ENCODE measurements around the gene TMC1.
"Not testable (repeated sequence)": the region's sequence is repeated elsewhere in the genome, so short reads cannot be mapped to it uniquely, and the experiment has no call there.

TMC1 gene

DNA sequence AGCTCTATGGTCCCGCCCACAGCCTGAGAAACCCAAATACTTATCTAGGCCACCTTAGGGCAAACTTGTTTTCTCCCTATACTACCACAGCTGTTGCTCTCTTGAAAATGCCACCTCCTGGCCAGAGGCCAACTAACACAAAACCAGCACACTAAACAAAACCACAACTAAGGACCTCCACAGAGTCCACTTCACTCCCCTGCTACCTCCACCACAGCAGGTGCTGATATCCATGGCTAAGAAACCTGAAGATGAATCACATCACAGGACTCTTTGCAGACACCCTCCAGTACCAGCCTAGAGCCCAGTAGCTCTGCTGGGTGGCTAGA, 323.0 kb downstream of the TMC1 start:
- Mint-ChIP-seq H3K4me1 (ENCODE audit: low read depth) (no peaks in the 10 kb centered on the region), H3K27me3 (ENCODE audit: low read depth) (no peaks in the 10 kb centered on the region), H3K27ac (no peak overlapping the region), H3K36me3 (ENCODE audit: low read depth) (no peaks in the 10 kb centered on the region), H3K9me3 (peaks cover 8% of the 10 kb centered on the region), H3K4me3 (no peak overlapping the region)
- DNase-seq (ENCODE audit: low spot score) = no peak

- DNase-seq (ENCODE audit: low spot score); H3K27me3 Mint-ChIP-seq (ENCODE audit: low read depth); H3K9me3 Mint-ChIP-seq; H3K4me3 Mint-ChIP-seq; H3K36me3 Mint-ChIP-seq (ENCODE audit: low read depth); H3K4me1 Mint-ChIP-seq (ENCODE audit: low read depth); H3K27ac Mint-ChIP-seq: not testable (repeated sequence)
Observed at GRCh38 chr9:72845052-72845451, 323.6 kb downstream of the TMC1 start.

- DNase-seq (ENCODE audit: low spot score); H3K9me3 Mint-ChIP-seq; H3K27me3 Mint-ChIP-seq (ENCODE audit: low read depth); H3K36me3 Mint-ChIP-seq (ENCODE audit: low read depth); H3K27ac Mint-ChIP-seq; H3K4me1 Mint-ChIP-seq (ENCODE audit: low read depth); H3K4me3 Mint-ChIP-seq: not testable (repeated sequence)
Observed at GRCh38 chr9:72850209-72850608, 328.8 kb downstream of the TMC1 start.

- no peaks in the 10 kb centered on the region for H3K4me1 Mint-ChIP-seq (ENCODE audit: low read depth)
- H3K9me3 Mint-ChIP-seq = no peaks in the 10 kb centered on the region
Observed at GRCh38 chr9:72855321-72855720, 333.9 kb downstream of the TMC1 start.

DNA sequence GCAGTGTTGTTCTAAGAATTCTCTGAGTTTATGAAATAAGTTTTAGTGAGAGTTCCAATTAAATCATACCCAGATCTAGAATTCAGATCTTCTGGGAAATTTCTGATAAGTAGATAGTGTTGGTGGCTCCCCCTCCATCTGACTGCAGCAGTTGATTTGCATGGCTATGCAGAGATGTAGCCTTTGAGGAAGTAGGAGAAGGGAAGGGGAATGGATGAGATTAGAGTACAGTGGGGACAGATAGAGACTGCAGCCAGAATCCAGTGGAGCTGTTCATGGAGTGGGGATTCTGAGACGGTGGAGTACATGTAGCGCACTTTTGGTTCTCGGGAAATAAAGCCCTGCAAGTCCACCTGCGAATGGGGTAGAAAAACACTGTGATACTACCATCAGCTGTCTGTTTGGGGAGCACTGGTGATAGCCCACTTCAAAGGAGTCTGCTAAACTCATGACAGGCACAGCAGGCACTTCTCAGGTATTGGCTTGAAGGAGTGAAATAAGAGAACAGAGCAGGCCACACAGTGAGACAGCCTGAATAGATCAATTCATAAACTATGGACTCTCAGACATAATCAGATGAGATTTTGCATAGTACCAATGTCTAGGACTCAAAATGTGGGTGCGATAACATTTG, 334.6 kb downstream of the TMC1 start:
- Mint-ChIP-seq H3K27me3 (ENCODE audit: low read depth) (no peaks in the 10 kb centered on the region), H3K36me3 (ENCODE audit: low read depth) (no peaks in the 10 kb centered on the region), H3K27ac (no peak overlapping the region), H3K9me3 (no peaks in the 10 kb centered on the region), H3K4me1 (ENCODE audit: low read depth) (no peaks in the 10 kb centered on the region), H3K4me3 (no peak overlapping the region)
- no peak for DNase-seq (ENCODE audit: low spot score)

More at GRCh38 chr9:72855321-72855720, 333.9 kb downstream of the TMC1 start:
- H3K36me3 Mint-ChIP-seq (ENCODE audit: low read depth) = no peaks in the 10 kb centered on the region
- no peaks in the 10 kb centered on the region for H3K27me3 Mint-ChIP-seq (ENCODE audit: low read depth)
- no peak overlapping the region for H3K4me3 Mint-ChIP-seq
- no peak overlapping the region for H3K27ac Mint-ChIP-seq
- DNase-seq (ENCODE audit: low spot score) = no peak

DNA sequence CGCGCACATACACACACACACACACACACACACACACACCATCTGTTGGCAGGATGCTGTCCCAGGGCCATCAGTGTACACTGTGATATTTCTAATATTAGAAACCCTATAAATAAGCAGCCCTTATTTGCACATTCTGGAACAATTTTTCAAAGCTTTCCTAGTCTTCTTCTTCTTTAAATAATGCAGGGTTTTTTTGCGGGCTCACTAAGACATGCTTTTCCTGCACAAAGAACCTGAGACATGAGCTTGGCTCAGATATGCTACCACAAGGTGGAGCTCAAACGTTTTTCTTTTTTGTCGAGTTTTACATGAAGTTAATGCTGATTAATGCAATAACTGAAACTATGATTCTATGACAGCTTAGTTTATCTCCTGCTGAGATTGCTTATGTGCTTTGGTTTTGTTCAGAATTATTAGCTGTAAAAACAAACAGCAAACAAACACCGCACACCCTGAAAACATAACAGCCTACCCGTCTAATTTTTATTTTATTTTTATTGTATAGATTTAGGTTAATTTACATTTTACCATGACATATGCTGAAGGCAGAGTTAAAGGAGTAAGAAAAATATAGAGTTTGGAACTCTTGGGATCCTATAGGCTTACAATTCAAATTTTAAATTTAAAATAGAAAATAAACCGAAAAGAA, 335.7 kb downstream of the TMC1 start:
- H3K27ac Mint-ChIP-seq = no peak overlapping the region
- H3K4me1 Mint-ChIP-seq (ENCODE audit: low read depth) = no peaks in the 10 kb centered on the region
- no peaks in the 10 kb centered on the region for H3K27me3 Mint-ChIP-seq (ENCODE audit: low read depth)
- H3K4me3 Mint-ChIP-seq = no peak overlapping the region
- no peaks in the 10 kb centered on the region for H3K9me3 Mint-ChIP-seq
- no peak for DNase-seq (ENCODE audit: low spot score)
- no peaks in the 10 kb centered on the region for H3K36me3 Mint-ChIP-seq (ENCODE audit: low read depth)

DNA sequence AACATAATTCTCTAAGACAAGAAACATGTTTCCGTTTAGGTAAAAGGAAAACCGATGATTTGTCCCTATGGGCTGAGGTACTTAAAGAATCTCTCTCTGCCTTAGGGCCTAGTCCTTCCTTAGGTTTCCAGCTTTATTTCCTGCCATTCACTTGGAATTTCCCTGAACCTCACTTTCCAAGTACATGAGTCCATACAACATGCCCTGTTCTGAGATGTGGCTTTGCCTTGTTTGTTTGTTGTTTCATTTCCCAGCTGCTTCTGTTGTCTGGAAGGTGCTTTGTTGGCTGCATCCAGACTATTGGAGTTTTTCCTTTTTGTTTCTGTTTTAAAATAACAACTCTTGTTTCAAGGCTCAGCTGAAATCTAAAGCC, 336.2 kb downstream of the TMC1 start:
- DNase-seq (ENCODE audit: low spot score) = no peak
- Mint-ChIP-seq H3K4me3 (no peak overlapping the region), H3K27me3 (ENCODE audit: low read depth) (no peaks in the 10 kb centered on the region), H3K36me3 (ENCODE audit: low read depth) (no peaks in the 10 kb centered on the region), H3K27ac (no peak overlapping the region), H3K4me1 (ENCODE audit: low read depth) (no peaks in the 10 kb centered on the region), H3K9me3 (no peaks in the 10 kb centered on the region)

DNA sequence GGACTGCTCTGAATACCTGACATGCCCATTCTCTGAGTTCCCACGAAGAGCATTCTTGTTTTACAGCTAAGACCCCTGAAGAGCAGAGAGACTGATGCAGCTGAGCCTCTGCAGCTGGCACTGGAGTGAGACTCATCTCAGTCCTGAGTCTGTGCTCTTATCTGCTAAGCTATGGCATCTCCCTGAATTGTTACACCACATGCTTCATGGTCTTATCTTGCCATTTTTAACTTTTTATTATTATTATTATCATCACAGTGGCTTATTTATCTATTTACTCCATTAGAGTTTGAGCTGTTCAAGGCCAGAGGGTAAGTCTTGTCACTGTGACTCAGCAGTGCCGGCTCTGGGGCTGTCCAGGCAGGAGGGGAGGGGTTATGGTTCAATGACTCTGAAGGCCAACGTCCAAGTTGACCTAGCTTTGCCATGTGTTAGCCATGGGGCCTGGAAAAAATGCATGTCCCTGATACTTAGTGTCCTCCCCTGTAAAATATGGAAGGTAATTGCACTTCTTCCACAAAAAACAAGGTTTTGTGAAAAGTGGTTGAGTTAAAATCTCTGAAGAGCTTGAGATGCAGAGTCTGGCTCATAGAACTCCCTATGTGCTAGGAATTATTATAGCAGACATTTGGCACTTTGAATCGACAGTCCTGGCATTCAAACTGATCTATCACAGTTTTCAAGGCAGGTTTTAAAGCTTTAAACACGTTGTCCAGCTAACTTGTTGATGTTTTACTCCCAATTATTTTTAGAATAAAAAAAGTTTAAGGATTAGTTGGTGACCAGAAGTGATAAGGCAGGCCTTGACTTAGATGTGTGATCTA, 336.9 kb downstream of the TMC1 start:
- Mint-ChIP-seq H3K9me3 (no peaks in the 10 kb centered on the region), H3K27me3 (ENCODE audit: low read depth) (no peaks in the 10 kb centered on the region), H3K36me3 (ENCODE audit: low read depth) (no peaks in the 10 kb centered on the region), H3K4me3 (no peak overlapping the region), H3K4me1 (ENCODE audit: low read depth) (no peaks in the 10 kb centered on the region), H3K27ac (no peak overlapping the region)
- no peak for DNase-seq (ENCODE audit: low spot score)

GRCh38 chr9:72862788-72863187, 341.4 kb downstream of the TMC1 start:
- DNase-seq (ENCODE audit: low spot score); H3K27me3 Mint-ChIP-seq (ENCODE audit: low read depth); H3K36me3 Mint-ChIP-seq (ENCODE audit: low read depth); H3K4me3 Mint-ChIP-seq; H3K4me1 Mint-ChIP-seq (ENCODE audit: low read depth); H3K9me3 Mint-ChIP-seq; H3K27ac Mint-ChIP-seq: not testable (repeated sequence)

- H3K27ac Mint-ChIP-seq = no peak overlapping the region
- no peaks in the 10 kb centered on the region for H3K4me1 Mint-ChIP-seq (ENCODE audit: low read depth)
- DNase-seq (ENCODE audit: low spot score) = no peak
- H3K36me3 Mint-ChIP-seq (ENCODE audit: low read depth) = no peaks in the 10 kb centered on the region
- no peaks in the 10 kb centered on the region for H3K27me3 Mint-ChIP-seq (ENCODE audit: low read depth)
- H3K9me3 Mint-ChIP-seq = no peaks in the 10 kb centered on the region
- H3K4me3 Mint-ChIP-seq = no peak overlapping the region
Observed at GRCh38 chr9:72863456-72864094, 342.2 kb downstream of the TMC1 start.

GRCh38 chr9:72864327-72864726, 342.9 kb downstream of the TMC1 start:
- Mint-ChIP-seq H3K27ac (no peak overlapping the region), H3K4me1 (ENCODE audit: low read depth) (no peaks in the 10 kb centered on the region), H3K4me3 (no peak overlapping the region), H3K27me3 (ENCODE audit: low read depth) (no peaks in the 10 kb centered on the region), H3K9me3 (no peaks in the 10 kb centered on the region), H3K36me3 (ENCODE audit: low read depth) (no peaks in the 10 kb centered on the region)
- DNase-seq (ENCODE audit: low spot score) = no peak

DNA sequence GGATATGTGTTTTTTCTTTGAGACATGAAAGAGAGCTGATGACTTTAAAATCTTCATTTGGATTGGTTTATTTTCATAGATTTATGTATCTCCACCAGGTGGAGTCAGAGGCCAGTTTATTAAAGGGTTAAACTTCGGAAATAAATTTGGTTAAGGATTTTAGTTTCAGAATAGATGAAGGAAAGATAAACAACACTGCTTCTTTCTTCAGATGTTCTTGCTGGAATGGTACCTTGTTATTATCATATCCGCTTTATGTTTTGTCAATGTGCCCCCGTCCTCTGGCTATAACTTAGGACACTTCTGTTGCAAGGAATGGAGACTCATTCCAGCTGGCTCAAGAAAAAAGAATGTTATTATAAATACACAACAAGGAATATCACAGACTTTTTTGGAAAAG, 350.3 kb downstream of the TMC1 start:
- Mint-ChIP-seq H3K4me1 (ENCODE audit: low read depth) (no peaks in the 10 kb centered on the region), H3K4me3 (no peak overlapping the region), H3K36me3 (ENCODE audit: low read depth) (no peaks in the 10 kb centered on the region), H3K9me3 (no peaks in the 10 kb centered on the region), H3K27me3 (ENCODE audit: low read depth) (peaks cover 2% of the 10 kb centered on the region), H3K27ac (no peak overlapping the region)
- no peak for DNase-seq (ENCODE audit: low spot score)

DNA sequence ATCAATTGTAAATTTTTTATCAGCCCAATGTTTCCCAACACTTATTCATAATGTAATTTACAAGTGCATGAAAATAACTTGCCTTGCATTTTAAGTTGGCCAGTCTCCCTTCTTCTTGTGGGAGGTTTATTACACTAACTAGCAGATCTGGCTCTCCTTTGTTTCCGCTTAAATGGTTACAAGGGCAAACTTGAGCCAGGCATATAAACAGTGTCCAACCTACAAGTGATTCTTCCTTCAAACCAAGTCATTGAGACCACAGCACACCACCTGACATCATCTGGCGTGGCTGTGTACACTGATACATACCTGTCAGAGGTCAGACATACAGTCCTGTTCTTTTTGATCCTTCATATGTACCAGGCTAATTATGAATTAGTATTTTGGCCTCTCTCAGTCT, 351.3 kb downstream of the TMC1 start:
- Mint-ChIP-seq H3K27me3 (ENCODE audit: low read depth) (peaks cover 2% of the 10 kb centered on the region), H3K9me3 (no peaks in the 10 kb centered on the region), H3K36me3 (ENCODE audit: low read depth) (no peaks in the 10 kb centered on the region), H3K4me3 (no peak overlapping the region), H3K4me1 (ENCODE audit: low read depth) (no peaks in the 10 kb centered on the region), H3K27ac (no peak overlapping the region)
- DNase-seq (ENCODE audit: low spot score) = no peak

DNA sequence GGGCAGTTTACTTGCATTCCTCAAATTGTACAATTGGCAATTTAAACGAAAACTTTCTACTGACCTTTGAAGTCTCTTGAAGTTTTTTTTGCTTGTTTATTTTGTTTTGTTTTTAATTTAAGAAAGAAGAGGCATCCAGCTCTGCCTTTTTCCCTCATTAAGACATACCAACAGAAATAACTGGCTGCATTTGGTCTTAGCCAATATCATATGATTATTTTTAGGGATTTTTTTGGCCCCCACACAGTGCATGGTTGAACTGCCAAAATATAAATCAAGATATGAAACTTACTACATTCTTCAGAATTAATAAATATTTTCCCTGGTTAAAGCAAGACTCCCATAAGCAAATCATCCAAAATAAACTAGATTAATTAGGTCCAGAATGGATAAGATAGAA, 352.0 kb downstream of the TMC1 start:
- no peaks in the 10 kb centered on the region for H3K36me3 Mint-ChIP-seq (ENCODE audit: low read depth)
- no peak overlapping the region for H3K4me3 Mint-ChIP-seq
- no peak overlapping the region for H3K27ac Mint-ChIP-seq
- no peaks in the 10 kb centered on the region for H3K4me1 Mint-ChIP-seq (ENCODE audit: low read depth)
- peaks cover 2% of the 10 kb centered on the region for H3K27me3 Mint-ChIP-seq (ENCODE audit: low read depth)
- DNase-seq (ENCODE audit: low spot score) = no peak
- no peaks in the 10 kb centered on the region for H3K9me3 Mint-ChIP-seq
